A549 (cell line): ENCODE results near the gene TRAF4. TPM values are rescaled to one million over a fixed set of nuclear protein-coding genes. Genes with fewer than 3 reads are reported as not detected.

Experiments used
- ATAC-seq, 2 experiments: fragments of 200-7000 bp in 1 of 2; fragments of >200 bp in 1 of 2; cut with Nextera tagmentation in 1 of 2; cut with Tn5 transposase in 1 of 2; 3 replicates each; pipeline versions ENCODE4 v1.8.0 to v1.9.1; 2018 to 2020; ENCODE audit warnings: mild to moderate bottlenecking in 1 of 2, moderate library complexity in 1 of 2
- CTCF ChIA-PET: fragments of 300-600 bp; sonication (Branson Sonifier 250); formaldehyde crosslinking; extraction: SDS; loops from one replicate; lab custom pipeline; 2021; ENCODE audit warnings: antibody characterized with exemption, inconsistent platforms; lab: Yijun Ruan, JAX
- POLR2A ChIA-PET: fragments of 350-600 bp; formaldehyde crosslinking; extraction: SDS; loops from one replicate; lab custom pipeline; 2021; ENCODE audit warnings: antibody characterized with exemption, inconsistent platforms; lab: Yijun Ruan, JAX
- DNase-seq, 2 experiments: peaks; one replicate each; pipeline versions ENCODE4 v3.0.0 to v3.0.0-alpha.2; 2011 to 2016; ENCODE audit warnings: low read depth in 1 of 2, low spot score in 1 of 2
- FAIRE-seq: peaks from 2 replicates; lab custom pipeline; 2011; peaks lifted over from hg19 to GRCh38; lab: Jason Lieb, UNC
- H3K27ac ChIP-seq, 2 experiments: fragments of >200 bp; sonication (Bioruptor Twin); formaldehyde crosslinking; 3 replicates each; pipeline ENCODE4 v1.5.1; 2016 to 2017
- H3K4me1 ChIP-seq: fragments of >200 bp; sonication (Bioruptor Twin); formaldehyde crosslinking; 3 replicates; pipeline ENCODE4 v1.6.1; 2016
- H3K4me2 ChIP-seq: fragments of >200 bp; sonication (Bioruptor Twin); formaldehyde crosslinking; 3 replicates; pipeline ENCODE4 v1.6.1; 2016
- H3K4me3 ChIP-seq: fragments of >200 bp; sonication (Bioruptor Twin); formaldehyde crosslinking; 3 replicates; pipeline ENCODE4 v1.5.1; 2016
- H3K9me3 ChIP-seq: fragments of >200 bp; sonication (Bioruptor Twin); formaldehyde crosslinking; 3 replicates; pipeline ENCODE4 v1.6.1; 2016
- BHLHE40 ChIP-seq: IDR thresholded peaks from 2 replicates; pipeline ENCODE4 v1.6.1; 2012; ENCODE audit warnings: low read depth, low read length, inconsistent platforms
- CBX8 ChIP-seq: fragments of 200-600 bp; sonication (generic); IDR thresholded peaks from 2 replicates; pipeline ENCODE4 v1.6.1; 2016
- CHD2 ChIP-seq: fragments of 150-350 bp; IDR thresholded peaks from 2 replicates; pipeline ENCODE4 v1.6.1; 2014; ENCODE audit warnings: low read length; ENCODE audit not compliant: partially characterized antibody
- FOSB ChIP-seq: fragments of 250-450 bp; sonication (Bioruptor Pico); IDR thresholded peaks from 2 replicates; pipeline ENCODE4 v1.5.0; 2020; ENCODE audit warnings: mild to moderate bottlenecking, moderate library complexity
- HEYL ChIP-seq: fragments of 250-450 bp; sonication (Bioruptor Pico); IDR thresholded peaks from 2 replicates; pipeline ENCODE4 v1.8.0; 2021; ENCODE audit warnings: mild to moderate bottlenecking, moderate library complexity
- HOXB5 ChIP-seq: fragments of 250-450 bp; sonication (Bioruptor Pico); IDR thresholded peaks from 2 replicates; pipeline ENCODE4 v1.5.0; 2020; ENCODE audit warnings: mild to moderate bottlenecking, moderate library complexity
- JUN ChIP-seq, 2 experiments: fragments of >200 bp; sonication (Bioruptor Twin); formaldehyde crosslinking; IDR thresholded peaks; 2 replicates in 1 of 2; 3 replicates in 1 of 2; pipeline ENCODE4 v1.6.1; 2016 to 2017
- JUNB ChIP-seq: fragments of >200 bp; sonication (Bioruptor Twin); formaldehyde crosslinking; IDR thresholded peaks from 2 replicates; pipeline ENCODE4 v1.6.1; 2016
- MYC ChIP-seq: IDR thresholded peaks from 2 replicates; pipeline ENCODE4 v1.6.1; 2012; ENCODE audit warnings: mild to moderate bottlenecking, inconsistent platforms, low read length, improper control_type of control experiment, borderline replicate concordance
- NFE2L2 ChIP-seq: fragments of 150-350 bp; conservative IDR thresholded peaks from 2 replicates; pipeline ENCODE4 v1.6.1; 2014; ENCODE audit warnings: low read length
- NPAS2 ChIP-seq: fragments of 250-450 bp; sonication (Bioruptor Pico); IDR thresholded peaks from 2 replicates; pipeline ENCODE4 v1.8.0; 2022; ENCODE audit warnings: mild to moderate bottlenecking, moderate library complexity, borderline replicate concordance
- NR3C1 ChIP-seq: fragments of >200 bp; sonication (Bioruptor Twin); formaldehyde crosslinking; IDR thresholded peaks from 3 replicates; pipeline ENCODE4 v1.6.1; 2017
- PHF8 ChIP-seq: fragments of 200-600 bp; sonication (generic); IDR thresholded peaks from 2 replicates; pipeline ENCODE4 v1.6.1; 2016; ENCODE audit warnings: low read depth, mild to moderate bottlenecking, antibody characterized with exemption, moderate library complexity, borderline replicate concordance
- RAD21 ChIP-seq, 2 experiments: fragments of >200 bp in 1 of 2; sonication (Bioruptor Twin) in 1 of 2; formaldehyde crosslinking in 1 of 2; IDR thresholded peaks in 1 of 2; conservative IDR thresholded peaks in 1 of 2; 2 replicates in 1 of 2; 3 replicates in 1 of 2; pipeline ENCODE4 v1.6.1; 2012 to 2018; ENCODE audit warnings: inconsistent platforms in 1 of 2
- RCOR1 ChIP-seq: fragments of 150-350 bp; IDR thresholded peaks from 2 replicates; pipeline ENCODE4 v1.6.1; 2014; ENCODE audit warnings: antibody characterized with exemption, low read length, low read depth
- RNF2 ChIP-seq: fragments of 200-600 bp; sonication (generic); IDR thresholded peaks from 2 replicates; pipeline ENCODE4 v1.6.1; 2016; ENCODE audit warnings: low read depth, mild to moderate bottlenecking, antibody characterized with exemption, moderate library complexity, borderline replicate concordance
- SREBF2 ChIP-seq: fragments of 450-650 bp; IDR thresholded peaks from 2 replicates; pipeline ENCODE4 v1.6.1; 2014; ENCODE audit warnings: mild to moderate bottlenecking, moderate library complexity
- TFCP2L1 ChIP-seq: fragments of 250-450 bp; sonication (Bioruptor Pico); IDR thresholded peaks from 2 replicates; pipeline ENCODE4 v1.5.0; 2021; ENCODE audit warnings: mild to moderate bottlenecking
- TP53 ChIP-seq: fragments of 250-450 bp; sonication (Bioruptor Pico); IDR thresholded peaks from 2 replicates; pipeline ENCODE4 v1.5.0; 2021; ENCODE audit warnings: mild to moderate bottlenecking, moderate library complexity
- ZNF302 ChIP-seq: fragments of 250-450 bp; sonication (Bioruptor Pico); IDR thresholded peaks from 2 replicates; pipeline ENCODE4 v1.9.0; 2021; ENCODE audit warnings: inconsistent platforms, mild to moderate bottlenecking, moderate library complexity
- WGBS: methylation state at CpG from one replicate; pipeline ENCODE4 v1.1.6; 2017; ENCODE audit errors: missing lambda C conversion rate; 5-methylcytosine and 5-hydroxymethylcytosine counted together
- polyA plus RNA-seq, 4 experiments: library from polyadenylated mRNA; depleted of rRNA in 3 of 4; stranded (reverse); fragments of >200 nt; fragmentation: RNase III in 1 of 4; extraction: RNeasy Plus Mini Kit Qiagen cat#74134 plus additional on column Dnase treatment in 1 of 4; gene quantifications; 2 replicates in 3 of 4; 3 replicates in 1 of 4; pipeline ENCODE4 v1.2.3, GENCODE V29; 2011 to 2017
- TF ChIP-seq, protein P1 (sequence below): fragments of 250-450 bp; sonication (Bioruptor Pico); IDR thresholded peaks from 2 replicates; pipeline ENCODE4 v1.5.0; 2021; ENCODE audit warnings: mild to moderate bottlenecking, moderate library complexity, borderline replicate concordance
- TF ChIP-seq, protein P2 (sequence below): fragments of >200 bp; sonication (Bioruptor Twin); formaldehyde crosslinking; IDR thresholded peaks from 3 replicates; pipeline ENCODE4 v1.6.1; 2016
- TF ChIP-seq, protein P3 (sequence below): fragments of 250-450 bp; sonication (Bioruptor Pico); IDR thresholded peaks from 2 replicates; pipeline ENCODE4 v1.5.0; 2020; ENCODE audit warnings: low read depth, mild to moderate bottlenecking, moderate library complexity
- TF ChIP-seq, protein P4 (sequence below): IDR thresholded peaks from 2 replicates; pipeline ENCODE4 v1.6.1; 2012; ENCODE audit warnings: low read depth, borderline replicate concordance
- TF ChIP-seq, protein P5 (sequence below): fragments of 150-350 bp; IDR thresholded peaks from 2 replicates; pipeline ENCODE4 v1.6.1; 2014; ENCODE audit warnings: low read depth, mild to moderate bottlenecking, low read length
- TF ChIP-seq, protein P6 (sequence below): fragments of 200-600 bp; sonication (generic); IDR thresholded peaks from 2 replicates; pipeline ENCODE4 v1.6.1; 2016; ENCODE audit warnings: antibody characterized with exemption, mild to moderate bottlenecking, moderate library complexity

TRAF4 gene
- polyA plus RNA-seq, 2 of the 4 experiments (the other 2 are of a cell fraction), result 64.0 to 65.0 TPM

DNA sequence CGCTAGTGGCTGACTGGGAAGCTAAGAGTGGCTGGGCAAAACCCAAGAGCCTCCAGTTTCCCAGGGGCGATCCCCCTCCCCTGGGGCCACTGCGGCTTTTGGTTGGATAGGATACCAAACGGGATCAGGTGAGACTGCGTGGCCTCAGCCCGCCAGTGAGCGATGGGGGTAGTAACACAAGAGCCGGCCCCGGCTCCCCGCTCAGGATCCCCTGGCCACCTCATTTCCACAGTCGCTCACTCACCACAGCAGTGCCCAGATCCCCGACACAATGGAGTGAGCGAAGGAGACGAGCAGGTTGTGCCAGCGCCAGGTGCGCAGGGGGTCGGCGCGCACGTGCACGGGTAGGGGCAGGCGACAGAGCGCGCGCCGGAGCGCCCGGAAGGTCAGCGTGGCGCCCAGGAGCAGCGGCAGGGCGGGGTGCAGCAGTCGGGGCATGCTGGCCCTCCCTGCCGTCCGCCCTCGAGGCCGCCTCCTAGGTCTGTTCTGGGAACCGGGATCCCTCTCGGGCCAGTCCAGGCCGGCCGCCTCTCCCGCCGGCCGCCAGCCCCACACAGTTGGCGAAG lies 18.1 kb upstream of the TRAF4 start (continued):
- TF ChIP-seq MYC (peak; percentile 92), JUN (IDR thresholded peaks at IDR 0.05) (peak; percentile 11 to 73; a peak in 2 of 5 replicates), HEYL (CRISPR knock-in tag) (no peak), HOXB5 (peak; percentile 63)
- TF ChIP-seq, protein P1, sequence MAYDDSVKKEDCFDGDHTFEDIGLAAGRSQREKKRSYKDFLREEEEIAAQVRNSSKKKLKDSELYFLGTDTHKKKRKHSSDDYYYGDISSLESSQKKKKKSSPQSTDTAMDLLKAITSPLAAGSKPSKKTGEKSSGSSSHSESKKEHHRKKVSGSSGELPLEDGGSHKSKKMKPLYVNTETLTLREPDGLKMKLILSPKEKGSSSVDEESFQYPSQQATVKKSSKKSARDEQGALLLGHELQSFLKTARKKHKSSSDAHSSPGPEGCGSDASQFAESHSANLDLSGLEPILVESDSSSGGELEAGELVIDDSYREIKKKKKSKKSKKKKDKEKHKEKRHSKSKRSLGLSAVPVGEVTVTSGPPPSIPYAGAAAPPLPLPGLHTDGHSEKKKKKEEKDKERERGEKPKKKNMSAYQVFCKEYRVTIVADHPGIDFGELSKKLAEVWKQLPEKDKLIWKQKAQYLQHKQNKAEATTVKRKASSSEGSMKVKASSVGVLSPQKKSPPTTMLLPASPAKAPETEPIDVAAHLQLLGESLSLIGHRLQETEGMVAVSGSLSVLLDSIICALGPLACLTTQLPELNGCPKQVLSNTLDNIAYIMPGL (CRISPR knock-in tag), result peak; percentile 83
- TF ChIP-seq, protein P2, sequence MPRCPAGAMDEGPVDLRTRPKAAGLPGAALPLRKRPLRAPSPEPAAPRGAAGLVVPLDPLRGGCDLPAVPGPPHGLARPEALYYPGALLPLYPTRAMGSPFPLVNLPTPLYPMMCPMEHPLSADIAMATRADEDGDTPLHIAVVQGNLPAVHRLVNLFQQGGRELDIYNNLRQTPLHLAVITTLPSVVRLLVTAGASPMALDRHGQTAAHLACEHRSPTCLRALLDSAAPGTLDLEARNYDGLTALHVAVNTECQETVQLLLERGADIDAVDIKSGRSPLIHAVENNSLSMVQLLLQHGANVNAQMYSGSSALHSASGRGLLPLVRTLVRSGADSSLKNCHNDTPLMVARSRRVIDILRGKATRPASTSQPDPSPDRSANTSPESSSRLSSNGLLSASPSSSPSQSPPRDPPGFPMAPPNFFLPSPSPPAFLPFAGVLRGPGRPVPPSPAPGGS, result peak; percentile 80
- TF ChIP-seq, all 56 proteins: peak for 21

DNA sequence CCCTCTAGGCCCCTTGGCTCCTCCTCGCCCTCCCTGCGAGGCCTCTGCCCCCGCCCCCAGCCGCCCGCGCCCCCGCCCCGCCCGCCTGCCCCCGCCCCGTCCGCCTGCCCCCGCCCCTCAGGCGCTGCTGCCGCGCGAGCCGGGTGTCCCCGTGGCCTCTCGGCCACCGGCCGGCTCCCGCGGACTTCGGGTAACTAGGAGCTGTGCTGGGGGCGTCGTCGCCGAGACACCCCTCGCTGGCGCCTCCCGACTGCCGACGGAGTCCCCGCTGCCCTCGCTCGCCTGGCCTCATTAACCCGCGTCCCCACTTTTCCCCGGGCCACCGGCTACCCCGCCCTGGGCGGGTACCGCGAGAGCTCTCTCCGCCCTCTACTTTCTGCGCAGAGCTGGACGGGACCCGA lies 17.6 kb upstream of the TRAF4 start, which contains the start of gene TLCD1:
Gene TLCD1, minus strand, starts transcription at position 8 of the 401 bp plus-strand sequence. CDS start 136 bp downstream, outside the sequence.
- FAIRE-seq (no peak), ATAC-seq (peak; percentile 36 to 55), DNase-seq (peak; percentile 73 to 92)
- peaks cover 47% of the 10 kb centered on the region for H3K4me1 ChIP-seq
- H3K4me2 ChIP-seq, result peak within 1 kb of the TSS; percentile 92
- peak within 1 kb of the TSS; percentile 94 to 98 for H3K27ac ChIP-seq
- ChIA-PET CTCF (interaction anchor here (0.5 to 17.5 kb wide), 68 partner anchors 9 to 811 kb away, joined by 3 to 977 read pairs (median 7); partner anchors contain the start of genes BLTP2, DHRS13, FAM222B and FLOT2), POLR2A (interaction anchor here (0.6 to 5.3 kb wide), 20 partner anchors 9 to 391 kb away, joined by 3 to 369 read pairs (median 5); partner anchors contain the start of genes BLTP2, FLOT2, PHF12 and PROCA1)
- peak within 1 kb of the TSS; percentile 63 for H3K4me3 ChIP-seq
- H3K9me3 ChIP-seq, result no peaks in the 10 kb centered on the region
- WGBS, result 2% methylated on average over 32 of the region's 49 CpGs
- TF ChIP-seq BHLHE40, result no peak
- no peak for TF ChIP-seq RCOR1
- no peak for TF ChIP-seq RAD21 (conservative IDR thresholded peaks at IDR 0.05 in 1 of 2, IDR thresholded peaks at IDR 0.05 in 1 of 2)
- TF ChIP-seq CBX8, result no peak
- TF ChIP-seq, protein P3, sequence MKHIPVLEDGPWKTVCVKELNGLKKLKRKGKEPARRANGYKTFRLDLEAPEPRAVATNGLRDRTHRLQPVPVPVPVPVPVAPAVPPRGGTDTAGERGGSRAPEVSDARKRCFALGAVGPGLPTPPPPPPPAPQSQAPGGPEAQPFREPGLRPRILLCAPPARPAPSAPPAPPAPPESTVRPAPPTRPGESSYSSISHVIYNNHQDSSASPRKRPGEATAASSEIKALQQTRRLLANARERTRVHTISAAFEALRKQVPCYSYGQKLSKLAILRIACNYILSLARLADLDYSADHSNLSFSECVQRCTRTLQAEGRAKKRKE (CRISPR knock-in tag), result no peak
- TF ChIP-seq, protein P2, result peak; percentile 0; the same call in 1 of the 3 replicates
- TF ChIP-seq, protein P4, sequence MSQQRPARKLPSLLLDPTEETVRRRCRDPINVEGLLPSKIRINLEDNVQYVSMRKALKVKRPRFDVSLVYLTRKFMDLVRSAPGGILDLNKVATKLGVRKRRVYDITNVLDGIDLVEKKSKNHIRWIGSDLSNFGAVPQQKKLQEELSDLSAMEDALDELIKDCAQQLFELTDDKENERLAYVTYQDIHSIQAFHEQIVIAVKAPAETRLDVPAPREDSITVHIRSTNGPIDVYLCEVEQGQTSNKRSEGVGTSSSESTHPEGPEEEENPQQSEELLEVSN, result no peak
- TF ChIP-seq, protein P5, sequence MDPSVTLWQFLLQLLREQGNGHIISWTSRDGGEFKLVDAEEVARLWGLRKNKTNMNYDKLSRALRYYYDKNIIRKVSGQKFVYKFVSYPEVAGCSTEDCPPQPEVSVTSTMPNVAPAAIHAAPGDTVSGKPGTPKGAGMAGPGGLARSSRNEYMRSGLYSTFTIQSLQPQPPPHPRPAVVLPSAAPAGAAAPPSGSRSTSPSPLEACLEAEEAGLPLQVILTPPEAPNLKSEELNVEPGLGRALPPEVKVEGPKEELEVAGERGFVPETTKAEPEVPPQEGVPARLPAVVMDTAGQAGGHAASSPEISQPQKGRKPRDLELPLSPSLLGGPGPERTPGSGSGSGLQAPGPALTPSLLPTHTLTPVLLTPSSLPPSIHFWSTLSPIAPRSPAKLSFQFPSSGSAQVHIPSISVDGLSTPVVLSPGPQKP, result no peak
- no peak for TF ChIP-seq NPAS2
- TF ChIP-seq SREBF2, result no peak
- no peak for TF ChIP-seq NR3C1
- TF ChIP-seq JUNB, result no peak
- peak; percentile 83 for TF ChIP-seq CHD2
- no peak for TF ChIP-seq NFE2L2
- no peak for TF ChIP-seq FOSB (CRISPR knock-in tag)
- peak; percentile 75; the same call in 1 of the 2 replicates for TF ChIP-seq TFCP2L1
- TF ChIP-seq TP53 (CRISPR knock-in tag), result no peak
- TF ChIP-seq ZNF302 (CRISPR knock-in tag), result no peak
- TF ChIP-seq, protein P6, sequence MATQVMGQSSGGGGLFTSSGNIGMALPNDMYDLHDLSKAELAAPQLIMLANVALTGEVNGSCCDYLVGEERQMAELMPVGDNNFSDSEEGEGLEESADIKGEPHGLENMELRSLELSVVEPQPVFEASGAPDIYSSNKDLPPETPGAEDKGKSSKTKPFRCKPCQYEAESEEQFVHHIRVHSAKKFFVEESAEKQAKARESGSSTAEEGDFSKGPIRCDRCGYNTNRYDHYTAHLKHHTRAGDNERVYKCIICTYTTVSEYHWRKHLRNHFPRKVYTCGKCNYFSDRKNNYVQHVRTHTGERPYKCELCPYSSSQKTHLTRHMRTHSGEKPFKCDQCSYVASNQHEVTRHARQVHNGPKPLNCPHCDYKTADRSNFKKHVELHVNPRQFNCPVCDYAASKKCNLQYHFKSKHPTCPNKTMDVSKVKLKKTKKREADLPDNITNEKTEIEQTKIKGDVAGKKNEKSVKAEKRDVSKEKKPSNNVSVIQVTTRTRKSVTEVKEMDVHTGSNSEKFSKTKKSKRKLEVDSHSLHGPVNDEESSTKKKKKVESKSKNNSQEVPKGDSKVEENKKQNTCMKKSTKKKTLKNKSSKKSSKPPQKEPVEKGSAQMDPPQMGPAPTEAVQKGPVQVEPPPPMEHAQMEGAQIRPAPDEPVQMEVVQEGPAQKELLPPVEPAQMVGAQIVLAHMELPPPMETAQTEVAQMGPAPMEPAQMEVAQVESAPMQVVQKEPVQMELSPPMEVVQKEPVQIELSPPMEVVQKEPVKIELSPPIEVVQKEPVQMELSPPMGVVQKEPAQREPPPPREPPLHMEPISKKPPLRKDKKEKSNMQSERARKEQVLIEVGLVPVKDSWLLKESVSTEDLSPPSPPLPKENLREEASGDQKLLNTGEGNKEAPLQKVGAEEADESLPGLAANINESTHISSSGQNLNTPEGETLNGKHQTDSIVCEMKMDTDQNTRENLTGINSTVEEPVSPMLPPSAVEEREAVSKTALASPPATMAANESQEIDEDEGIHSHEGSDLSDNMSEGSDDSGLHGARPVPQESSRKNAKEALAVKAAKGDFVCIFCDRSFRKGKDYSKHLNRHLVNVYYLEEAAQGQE, result peak; percentile 80
- TF ChIP-seq PHF8, result 0 out of 2 replicates have a peak, but pooled peaks have one; percentile 29
- TF ChIP-seq RNF2, result no peak
